ENCODE results near the gene KLK2. TPM values are rescaled to one million over a fixed set of nuclear protein-coding genes. Genes with fewer than 3 reads are reported as not detected.

KLK2 gene
- total RNA-seq, 1 experiment from 2014 or later, result not detected

DNA sequence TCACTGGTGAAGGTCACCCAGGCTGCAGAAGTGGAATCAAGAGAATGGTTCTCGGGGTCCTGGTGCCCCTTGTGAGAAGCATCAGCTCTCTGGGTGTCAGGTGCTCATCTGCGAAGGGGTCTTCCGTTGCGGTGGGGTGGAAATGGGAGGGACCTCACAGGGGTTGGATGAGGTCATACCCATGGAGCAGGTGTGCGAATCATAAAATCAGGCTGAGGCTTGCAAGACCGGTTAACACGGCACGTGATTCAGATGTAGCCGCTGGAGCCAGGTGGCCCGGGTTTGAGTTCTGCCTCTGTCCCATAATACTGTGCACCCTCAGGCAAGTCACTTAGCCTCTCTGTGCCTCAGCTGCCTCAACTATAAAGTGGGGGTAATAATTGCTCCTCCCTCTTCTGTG is 35.9 kb upstream of the KLK2 start:
- intact Hi-C loops (cut with micrococcal nuclease; ENCODE audit: unreplicated experiment) (no loop called here), in situ Hi-C loops (cut with HindIII; ENCODE audit: low pct_unique_long_range_greater_than_20kb, low sequenced_read_pairs) (no loop called here)
- ChIA-PET CTCF (no interaction called here), POLR2A (no interaction called here)
- no peak for ATAC-seq
- TF ChIP-seq, protein P1, sequence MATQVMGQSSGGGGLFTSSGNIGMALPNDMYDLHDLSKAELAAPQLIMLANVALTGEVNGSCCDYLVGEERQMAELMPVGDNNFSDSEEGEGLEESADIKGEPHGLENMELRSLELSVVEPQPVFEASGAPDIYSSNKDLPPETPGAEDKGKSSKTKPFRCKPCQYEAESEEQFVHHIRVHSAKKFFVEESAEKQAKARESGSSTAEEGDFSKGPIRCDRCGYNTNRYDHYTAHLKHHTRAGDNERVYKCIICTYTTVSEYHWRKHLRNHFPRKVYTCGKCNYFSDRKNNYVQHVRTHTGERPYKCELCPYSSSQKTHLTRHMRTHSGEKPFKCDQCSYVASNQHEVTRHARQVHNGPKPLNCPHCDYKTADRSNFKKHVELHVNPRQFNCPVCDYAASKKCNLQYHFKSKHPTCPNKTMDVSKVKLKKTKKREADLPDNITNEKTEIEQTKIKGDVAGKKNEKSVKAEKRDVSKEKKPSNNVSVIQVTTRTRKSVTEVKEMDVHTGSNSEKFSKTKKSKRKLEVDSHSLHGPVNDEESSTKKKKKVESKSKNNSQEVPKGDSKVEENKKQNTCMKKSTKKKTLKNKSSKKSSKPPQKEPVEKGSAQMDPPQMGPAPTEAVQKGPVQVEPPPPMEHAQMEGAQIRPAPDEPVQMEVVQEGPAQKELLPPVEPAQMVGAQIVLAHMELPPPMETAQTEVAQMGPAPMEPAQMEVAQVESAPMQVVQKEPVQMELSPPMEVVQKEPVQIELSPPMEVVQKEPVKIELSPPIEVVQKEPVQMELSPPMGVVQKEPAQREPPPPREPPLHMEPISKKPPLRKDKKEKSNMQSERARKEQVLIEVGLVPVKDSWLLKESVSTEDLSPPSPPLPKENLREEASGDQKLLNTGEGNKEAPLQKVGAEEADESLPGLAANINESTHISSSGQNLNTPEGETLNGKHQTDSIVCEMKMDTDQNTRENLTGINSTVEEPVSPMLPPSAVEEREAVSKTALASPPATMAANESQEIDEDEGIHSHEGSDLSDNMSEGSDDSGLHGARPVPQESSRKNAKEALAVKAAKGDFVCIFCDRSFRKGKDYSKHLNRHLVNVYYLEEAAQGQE (IDR thresholded peaks at IDR 0.05; ENCODE audit: insufficient read depth in 1 of 2, low read depth in 2 of 2, low read length in 1 of 2), result no peak
- TF ChIP-seq SIN3A (IDR thresholded peaks at IDR 0.05; ENCODE audit: borderline replicate concordance, insufficient read depth, low read depth, low read length), result no peak
- TF ChIP-seq POLR2AphosphoS5 (IDR thresholded peaks at IDR 0.05; ENCODE audit: low read depth, low read length), result no peak
- TF ChIP-seq, protein P2, sequence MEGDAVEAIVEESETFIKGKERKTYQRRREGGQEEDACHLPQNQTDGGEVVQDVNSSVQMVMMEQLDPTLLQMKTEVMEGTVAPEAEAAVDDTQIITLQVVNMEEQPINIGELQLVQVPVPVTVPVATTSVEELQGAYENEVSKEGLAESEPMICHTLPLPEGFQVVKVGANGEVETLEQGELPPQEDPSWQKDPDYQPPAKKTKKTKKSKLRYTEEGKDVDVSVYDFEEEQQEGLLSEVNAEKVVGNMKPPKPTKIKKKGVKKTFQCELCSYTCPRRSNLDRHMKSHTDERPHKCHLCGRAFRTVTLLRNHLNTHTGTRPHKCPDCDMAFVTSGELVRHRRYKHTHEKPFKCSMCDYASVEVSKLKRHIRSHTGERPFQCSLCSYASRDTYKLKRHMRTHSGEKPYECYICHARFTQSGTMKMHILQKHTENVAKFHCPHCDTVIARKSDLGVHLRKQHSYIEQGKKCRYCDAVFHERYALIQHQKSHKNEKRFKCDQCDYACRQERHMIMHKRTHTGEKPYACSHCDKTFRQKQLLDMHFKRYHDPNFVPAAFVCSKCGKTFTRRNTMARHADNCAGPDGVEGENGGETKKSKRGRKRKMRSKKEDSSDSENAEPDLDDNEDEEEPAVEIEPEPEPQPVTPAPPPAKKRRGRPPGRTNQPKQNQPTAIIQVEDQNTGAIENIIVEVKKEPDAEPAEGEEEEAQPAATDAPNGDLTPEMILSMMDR (IDR thresholded peaks at IDR 0.05), result no peak
- no TSS peak for BruUV-seq (replicated peaks)
- H3K36me3 ChIP-seq (ENCODE audit: control insufficient read depth, insufficient read depth, low read length), result no peaks in the 10 kb centered on the region
- no peak overlapping the region for H3K27ac ChIP-seq (ENCODE audit: low read length)
- DNase-seq (ENCODE audit: low read depth, low spot score), result no peak
- no peak overlapping the region for H3K4me3 ChIP-seq (ENCODE audit: low read depth in 2 of 2, low read length in 2 of 2)
- no peaks in the 10 kb centered on the region for H3K4me1 ChIP-seq (ENCODE audit: control insufficient read depth, insufficient read depth, low read length)
- H3K9me3 ChIP-seq (ENCODE audit: control insufficient read depth, insufficient read depth, low read depth, low read length), result no peaks in the 10 kb centered on the region
- H3K27me3 ChIP-seq (ENCODE audit: control insufficient read depth, insufficient read depth, low read length), result no peaks in the 10 kb centered on the region

DNA sequence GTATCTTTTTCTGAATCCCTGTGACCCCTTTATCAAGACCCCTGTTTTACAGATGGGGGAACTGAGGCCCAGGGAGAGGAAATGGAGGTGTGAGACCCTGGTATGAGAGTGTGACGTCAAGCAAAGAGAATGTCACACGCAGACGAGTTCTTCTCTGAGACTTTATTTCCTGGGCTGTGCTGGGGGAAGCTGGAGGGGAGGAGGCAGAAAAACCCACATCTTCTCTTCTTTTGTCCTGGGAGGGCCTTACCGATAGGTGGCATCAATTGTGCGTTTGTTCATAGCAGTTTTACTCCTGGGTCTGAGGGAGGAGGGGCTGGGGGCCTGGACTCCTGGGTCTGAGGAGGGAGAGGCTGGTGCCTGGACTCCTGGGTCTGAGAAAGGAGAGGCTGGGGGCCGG is 35.0 kb upstream of the KLK2 start:
- CTCF ChIA-PET, result interaction anchor here (0.7 kb wide), 1 partner anchor 454 kb away, joined by 4 read pairs; no protein-coding TSS in a partner anchor
- Histone ChIP-seq H3K27me3 (ENCODE audit: control insufficient read depth, insufficient read depth, low read length) (no peaks in the 10 kb centered on the region), H3K36me3 (ENCODE audit: control insufficient read depth, insufficient read depth, low read length) (no peaks in the 10 kb centered on the region), H3K9me3 (ENCODE audit: control insufficient read depth, insufficient read depth, low read depth, low read length) (no peaks in the 10 kb centered on the region), H3K4me3 (ENCODE audit: low read depth in 2 of 2, low read length in 2 of 2) (no peak overlapping the region), H3K27ac (ENCODE audit: low read length) (no peak overlapping the region), H3K4me1 (ENCODE audit: control insufficient read depth, insufficient read depth, low read length) (no peaks in the 10 kb centered on the region)
- DNase-seq (ENCODE audit: low read depth, low spot score) (no peak), ATAC-seq (no peak)
- intact Hi-C loops (cut with micrococcal nuclease; ENCODE audit: unreplicated experiment) (no loop called here), in situ Hi-C loops (cut with HindIII; ENCODE audit: low pct_unique_long_range_greater_than_20kb, low sequenced_read_pairs) (no loop called here)
- no TSS peak for BruUV-seq (replicated peaks)
- TF ChIP-seq POLR2AphosphoS5 (IDR thresholded peaks at IDR 0.05; ENCODE audit: low read depth, low read length), result no peak
- no peak for TF ChIP-seq SIN3A (IDR thresholded peaks at IDR 0.05; ENCODE audit: borderline replicate concordance, insufficient read depth, low read depth, low read length)
- TF ChIP-seq, protein P1 (IDR thresholded peaks at IDR 0.05; ENCODE audit: insufficient read depth in 1 of 2, low read depth in 2 of 2, low read length in 1 of 2), result no peak
- TF ChIP-seq TCF7L2 (IDR thresholded peaks at IDR 0.05; ENCODE audit: low read depth, low read length), result no peak
- TF ChIP-seq, protein P2 (IDR thresholded peaks at IDR 0.05), result peak; percentile 50; the same call in 1 of the 2 replicates
- POLR2A ChIA-PET, result no interaction called here

Data from Panc1 (cell line).